HG03520 (cell line): Measurements from ENCODE around the gene THADA.
"Not testable (repeated sequence)": the region's sequence is repeated elsewhere in the genome, so short reads cannot be mapped to it uniquely, and the experiment has no call there.

Source experiments
- ATAC-seq: cut with Tn5 transposase; IDR thresholded peaks from one replicate; pipeline ENCODE4 v1.9.1; 2021; ENCODE audit warnings: mild to moderate bottlenecking, moderate library complexity; ENCODE audit not compliant: unreplicated experiment

THADA gene

GRCh38 chr2:43540021-43540779 is 55.6 kb downstream of the THADA start:
- no peak for ATAC-seq

GRCh38 chr2:43539436-43539835 is 56.4 kb downstream of the THADA start:
- no peak for ATAC-seq

- ATAC-seq, result no peak
Observed at GRCh38 chr2:43538034-43538670, 57.7 kb downstream of the THADA start.

DNA sequence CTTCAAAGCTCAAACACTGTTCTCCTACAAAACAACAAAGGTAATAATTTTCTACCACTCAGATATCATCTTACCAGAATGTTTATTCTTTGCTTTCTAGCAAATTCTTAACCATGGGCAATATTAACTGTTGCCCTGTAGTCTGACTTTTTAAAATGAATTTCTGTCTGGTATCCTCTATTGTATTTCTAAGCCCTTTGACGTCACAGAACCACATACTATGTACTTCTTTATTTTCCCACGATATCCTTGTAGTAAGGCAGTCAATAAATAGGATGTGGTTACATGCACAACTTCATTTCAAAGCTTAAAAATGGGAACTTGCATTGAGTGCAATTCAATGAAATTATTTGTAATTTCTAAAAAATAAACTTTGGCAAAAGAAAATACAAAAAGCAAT is 58.7 kb downstream of the THADA start:
- no peak for ATAC-seq

GRCh38 chr2:43534569-43534968 is 61.3 kb downstream of the THADA start:
- no peak for ATAC-seq

DNA sequence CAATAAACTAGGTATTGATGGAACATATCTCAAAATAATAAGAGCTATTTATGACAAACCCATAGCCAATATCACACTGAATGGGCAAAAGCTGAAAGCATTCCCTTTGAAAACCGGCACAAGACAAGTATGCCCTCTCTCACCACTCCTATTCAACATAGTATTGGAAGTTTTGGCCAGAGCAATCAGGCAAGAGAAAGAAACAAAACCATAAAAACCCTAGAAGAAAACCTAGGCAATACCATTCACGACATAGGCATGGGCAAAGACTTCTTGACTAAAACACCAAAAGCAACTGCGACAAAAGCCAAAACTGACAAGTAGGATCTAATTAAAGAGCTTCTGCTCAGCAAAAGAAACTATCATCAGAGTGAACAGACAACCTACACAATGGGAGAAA is 63.3 kb downstream of the THADA start:
- ATAC-seq, result not testable (repeated sequence)

GRCh38 chr2:43531251-43531650 is 64.6 kb downstream of the THADA start:
- ATAC-seq, result no peak

GRCh38 chr2:43526994-43527393 is 68.8 kb downstream of the THADA start:
- no peak for ATAC-seq

GRCh38 chr2:43525506-43525905 is 70.3 kb downstream of the THADA start:
- ATAC-seq, result no peak

GRCh38 chr2:43524177-43524965 is 71.5 kb downstream of the THADA start:
- no peak for ATAC-seq

GRCh38 chr2:43522177-43522576 is 73.7 kb downstream of the THADA start:
- no peak for ATAC-seq

GRCh38 chr2:43521568-43521967 is 74.3 kb downstream of the THADA start:
- no peak for ATAC-seq

GRCh38 chr2:43520919-43521318 is 74.9 kb downstream of the THADA start:
- no peak for ATAC-seq

- ATAC-seq, result no peak
Observed at GRCh38 chr2:43519643-43520221, 76.1 kb downstream of the THADA start.

DNA sequence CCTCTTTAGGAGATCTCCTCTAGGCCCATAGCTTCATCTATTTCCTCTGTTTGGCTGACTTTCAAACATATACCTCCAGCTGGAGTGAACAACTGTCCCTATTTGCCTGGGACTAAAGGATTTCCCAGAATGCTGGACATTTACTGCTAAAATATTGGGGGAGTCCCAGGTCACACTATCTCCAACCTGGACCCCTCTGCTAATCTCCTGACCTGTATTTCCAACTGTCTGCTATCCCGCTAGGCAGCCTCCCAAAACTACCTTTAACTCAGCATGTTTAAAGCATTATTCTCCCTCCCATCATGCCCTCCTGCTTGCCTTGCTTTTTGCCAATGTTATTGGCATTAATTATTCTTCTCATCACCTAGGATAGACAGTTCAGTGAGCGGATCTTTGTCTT is 77.1 kb downstream of the THADA start:
- ATAC-seq, result no peak

GRCh38 chr2:43518181-43518580 is 77.7 kb downstream of the THADA start:
- no peak for ATAC-seq

GRCh38 chr2:43515807-43516497 is 79.9 kb downstream of the THADA start:
- no peak for ATAC-seq

- no peak for ATAC-seq
Observed at GRCh38 chr2:43515248-43515647, 80.6 kb downstream of the THADA start.

DNA sequence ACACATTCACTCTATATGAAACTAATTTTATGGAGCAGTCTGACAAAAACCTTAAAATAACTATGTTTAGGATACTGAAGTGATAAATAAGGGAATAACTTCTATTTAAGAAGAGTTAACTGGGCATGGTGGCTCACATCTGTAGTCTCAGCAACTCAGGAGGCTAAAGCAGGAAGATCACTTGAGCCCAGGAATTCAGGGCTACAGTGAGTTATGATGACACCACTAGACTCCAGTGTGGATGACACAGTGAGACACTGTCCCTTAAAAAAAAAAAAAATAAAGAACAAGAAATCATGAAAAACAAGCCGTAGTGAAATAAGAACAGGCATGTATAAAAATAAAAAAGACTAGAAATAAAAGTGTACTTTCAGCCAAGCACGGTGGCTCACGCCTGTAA is 82.0 kb downstream of the THADA start:
- ATAC-seq, result no peak

- no peak for ATAC-seq
Observed at GRCh38 chr2:43513216-43513615, 82.6 kb downstream of the THADA start.

- ATAC-seq, result no peak
Observed at GRCh38 chr2:43511199-43511598, 84.6 kb downstream of the THADA start.
